ENCODE measurements around the gene ABR.

GRCh38 chr17:1143573-1143972, 36.2 kb downstream of the ABR start:
- TF ChIP-seq CTCF (IDR thresholded peaks at IDR 0.05) = no peak
- no peak for TF ChIP-seq ZFX (IDR thresholded peaks at IDR 0.05; ENCODE audit: borderline replicate concordance)

Data from 22Rv1 (cell line).